Activated gamma-delta T cell (primary cell): ENCODE data around the gene VWA3A.
"Not testable (repeated sequence)": the region's sequence is repeated elsewhere in the genome, so short reads cannot be mapped to it uniquely, and the experiment has no call there.

Source experiments
- DNase-seq: peaks from one replicate; lab custom pipeline; 2025; lab: John Stamatoyannopoulos, UW

VWA3A gene

GRCh38 chr16:22089910-22090309, 2.4 kb upstream of the VWA3A start:
- no peak for DNase-seq

DNA sequence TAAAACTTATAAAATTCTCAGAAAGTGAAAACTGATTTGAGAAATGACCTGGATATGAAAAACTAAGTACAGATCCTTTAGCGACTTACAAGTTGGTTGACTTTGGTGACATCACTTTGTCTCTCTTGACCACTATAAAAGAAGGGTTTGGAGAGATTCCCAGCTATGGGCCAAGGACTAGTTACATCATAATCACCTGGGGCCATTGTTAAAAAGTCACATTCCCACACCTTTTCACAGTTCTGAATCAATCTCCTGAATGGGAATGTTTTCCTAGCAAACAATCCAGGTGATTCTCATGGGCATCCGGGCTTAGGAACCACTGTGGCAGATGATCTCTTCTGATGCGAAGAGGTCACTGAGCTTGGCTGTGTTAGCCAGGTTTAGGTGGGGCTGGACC, 620 bp upstream of the VWA3A start:
- no peak for DNase-seq

DNA sequence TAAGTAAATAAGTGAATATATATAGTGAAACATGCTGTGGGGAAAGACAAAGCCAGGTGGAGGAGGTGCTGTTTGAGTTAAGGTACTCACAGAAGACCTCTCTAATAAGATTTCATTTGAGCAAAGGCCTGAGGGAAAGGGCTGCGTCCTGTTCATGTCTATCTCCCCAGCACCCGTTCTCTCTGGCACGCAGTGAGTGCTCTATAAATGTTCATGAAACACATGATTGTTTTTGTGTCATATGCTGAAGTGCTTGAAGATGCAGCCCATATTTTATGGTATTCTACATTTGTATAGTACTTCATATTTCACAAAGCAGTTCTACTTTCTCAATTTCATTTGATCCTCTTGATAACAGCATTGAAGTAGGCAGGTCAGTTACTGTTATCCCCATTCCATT, 990 bp downstream of the VWA3A start:
- DNase-seq: no peak

DNA sequence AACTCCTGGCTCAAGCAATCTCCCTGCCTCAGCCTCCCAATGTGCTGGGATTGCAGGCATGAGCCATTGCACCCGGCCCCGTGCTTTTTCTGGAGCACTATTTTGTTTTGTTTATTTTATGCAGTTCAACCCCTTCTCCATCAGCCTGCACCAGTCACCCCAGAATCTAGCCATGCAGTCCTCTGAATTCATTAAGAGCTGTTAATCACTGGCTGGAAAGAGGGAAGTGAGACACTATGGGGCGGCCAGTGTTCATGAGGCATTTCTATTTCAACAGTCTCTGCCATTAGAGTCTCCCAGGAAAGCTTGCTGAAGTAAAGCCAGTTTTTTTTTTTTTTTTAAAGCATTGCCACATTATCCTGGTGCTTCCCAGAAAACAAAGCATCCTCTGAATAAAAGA, 1.7 kb downstream of the VWA3A start:
- no peak for DNase-seq

DNA sequence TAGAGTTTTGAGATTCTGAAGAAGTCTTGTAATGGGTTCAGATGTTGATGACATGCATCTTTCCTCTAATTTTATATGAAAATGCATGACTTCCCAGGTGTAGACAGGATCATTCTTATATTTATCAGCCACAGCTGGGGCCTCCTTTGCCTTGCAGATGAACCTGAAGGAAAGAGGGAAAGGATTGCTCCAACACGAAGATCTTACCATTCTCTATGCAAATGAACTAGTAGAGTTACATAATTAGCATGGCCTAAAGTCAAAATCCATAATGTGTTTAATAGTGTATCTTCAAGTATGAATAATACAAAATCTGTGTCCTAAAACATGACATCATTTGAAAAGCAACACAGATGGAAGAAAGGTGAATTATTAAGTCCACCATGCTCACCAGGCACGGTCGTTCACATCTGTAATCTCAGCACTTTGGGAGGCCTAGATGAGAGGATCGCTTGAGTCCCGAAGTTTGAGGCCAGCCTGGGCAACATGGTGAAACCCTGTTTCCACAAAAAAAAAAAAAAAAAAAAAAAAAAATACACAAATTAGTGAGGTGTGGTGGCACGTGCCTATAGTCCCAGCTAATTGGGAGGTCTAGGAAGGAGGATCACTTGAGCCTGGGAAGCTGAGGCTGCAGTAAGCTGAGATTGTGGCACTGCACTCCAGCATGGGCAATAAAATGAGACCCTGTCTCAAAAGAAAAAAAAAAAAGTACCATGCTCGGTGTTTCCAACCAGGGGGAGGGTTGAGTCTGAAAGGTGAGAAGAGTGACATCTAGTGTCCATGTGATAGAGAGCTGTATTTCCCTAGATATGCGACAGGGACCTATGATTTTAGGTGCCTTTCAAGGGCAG, 6.3 kb downstream of the VWA3A start:
- no peak for DNase-seq

DNA sequence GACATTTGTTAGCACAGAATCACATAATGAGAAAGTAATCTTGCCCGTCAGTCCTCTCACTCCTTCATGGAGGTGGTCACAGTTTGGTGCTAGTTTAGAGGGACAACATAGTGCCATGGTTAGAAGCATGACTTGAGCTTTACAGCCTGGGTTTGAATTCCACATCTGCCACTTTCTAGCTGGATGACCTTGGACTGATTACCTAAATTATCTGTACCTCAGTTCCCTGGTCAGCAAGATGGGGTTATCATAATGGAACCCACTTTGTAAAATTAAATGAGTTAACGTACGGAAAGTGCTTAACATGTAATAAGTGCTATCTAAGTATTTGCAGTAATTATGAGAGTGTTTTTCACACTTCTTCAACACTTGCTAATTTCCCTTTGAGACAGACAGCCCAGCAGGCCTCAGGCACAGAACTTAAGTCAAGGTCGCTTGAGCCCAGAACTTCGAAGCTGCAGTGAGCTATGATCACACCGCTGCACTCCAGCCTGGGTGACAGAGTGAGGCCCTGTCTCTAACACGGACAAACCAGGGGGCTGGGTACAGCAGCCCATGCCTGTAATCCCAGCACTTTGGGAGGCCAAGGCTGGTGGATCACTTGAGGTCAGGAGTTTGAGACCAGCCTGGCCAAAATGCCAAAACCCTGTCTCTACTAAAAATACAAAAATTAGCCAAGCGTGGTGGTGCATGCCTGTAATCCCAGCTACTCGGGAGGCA, 7.1 kb downstream of the VWA3A start:
- DNase-seq: no peak

- DNase-seq: no peak
These were observed 11.1 kb downstream of the VWA3A start for GRCh38 chr16:22103441-22103840.

DNA sequence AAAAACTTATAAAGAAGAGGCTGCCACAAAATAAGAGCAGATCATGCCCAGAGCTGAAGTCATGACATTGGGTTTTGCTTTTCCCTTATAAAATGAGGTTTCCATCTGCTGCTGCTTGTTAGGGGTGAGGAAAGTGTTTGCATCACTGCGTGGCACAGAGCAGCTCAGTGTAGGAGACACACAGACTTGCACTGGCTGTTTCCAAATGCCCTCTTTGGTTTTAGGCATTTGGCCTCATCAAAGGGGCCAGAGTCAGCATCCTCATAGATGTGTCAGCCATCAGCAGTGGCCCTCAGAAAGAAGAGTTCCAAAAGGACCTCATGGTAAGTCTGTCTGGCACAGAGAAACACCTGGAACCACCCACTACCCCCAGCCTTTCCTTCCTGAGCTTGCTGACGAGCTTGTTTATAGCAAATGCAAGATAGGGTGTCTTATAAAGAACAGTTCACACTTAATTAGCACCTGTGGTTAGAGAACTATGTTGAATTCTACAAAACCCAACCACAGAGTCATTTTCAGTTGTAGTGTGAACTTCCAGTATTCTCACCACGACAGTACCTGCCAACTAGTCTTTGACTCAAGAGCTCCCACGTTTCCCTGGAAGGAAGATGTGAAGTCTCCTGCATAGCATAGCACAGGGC, 17.0 kb downstream of the VWA3A start:
- no peak for DNase-seq

DNA sequence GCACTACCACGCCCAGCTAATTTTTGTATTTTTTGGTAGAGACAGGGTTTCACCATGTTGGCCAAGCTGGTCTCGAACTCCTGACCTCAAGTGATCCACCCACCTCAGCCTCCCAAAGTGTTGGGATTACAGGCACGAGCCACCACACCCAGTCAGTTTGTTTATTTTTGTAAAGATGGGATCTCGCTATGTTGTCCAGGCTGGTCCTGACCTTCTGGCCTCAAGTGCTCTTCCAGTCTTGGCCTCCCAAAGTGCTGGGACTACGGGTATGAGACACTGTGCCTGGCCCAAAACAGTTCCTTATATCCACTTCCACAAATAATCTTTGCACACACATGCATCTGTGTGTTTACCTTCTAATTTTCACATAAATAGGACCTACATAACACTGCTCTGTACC, 19.3 kb downstream of the VWA3A start:
- not testable (repeated sequence) for DNase-seq

DNA sequence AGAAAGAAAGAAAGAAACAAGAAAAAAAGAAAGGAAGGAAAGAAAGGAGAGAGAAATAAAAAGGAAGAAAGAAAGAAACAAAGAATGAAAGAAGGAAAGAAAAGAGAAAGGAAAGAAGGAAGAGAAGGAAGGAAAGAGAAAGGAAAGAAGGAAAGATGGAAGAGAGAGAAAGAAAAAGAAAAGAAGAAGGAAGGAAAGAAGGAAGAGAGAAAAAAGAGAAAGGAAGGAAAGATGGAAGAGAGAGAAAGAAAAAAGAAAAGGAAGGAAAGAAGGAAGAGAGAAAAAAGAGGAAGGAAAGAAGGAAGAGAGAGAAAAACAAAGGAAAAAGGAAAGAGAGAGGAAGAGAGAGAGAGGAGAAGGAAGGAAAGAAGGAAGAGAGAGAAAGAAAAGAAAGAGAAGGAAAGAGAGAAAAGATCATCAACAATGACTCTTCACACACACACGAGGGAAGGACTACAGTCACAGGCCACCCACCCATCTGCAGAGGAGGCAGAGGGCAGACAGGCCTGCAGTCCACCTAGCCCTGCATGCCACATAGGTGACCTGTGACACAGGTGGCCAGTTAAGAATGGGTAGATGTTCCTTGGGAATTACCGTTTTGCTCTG, 23.9 kb downstream of the VWA3A start:
- DNase-seq: no peak

DNA sequence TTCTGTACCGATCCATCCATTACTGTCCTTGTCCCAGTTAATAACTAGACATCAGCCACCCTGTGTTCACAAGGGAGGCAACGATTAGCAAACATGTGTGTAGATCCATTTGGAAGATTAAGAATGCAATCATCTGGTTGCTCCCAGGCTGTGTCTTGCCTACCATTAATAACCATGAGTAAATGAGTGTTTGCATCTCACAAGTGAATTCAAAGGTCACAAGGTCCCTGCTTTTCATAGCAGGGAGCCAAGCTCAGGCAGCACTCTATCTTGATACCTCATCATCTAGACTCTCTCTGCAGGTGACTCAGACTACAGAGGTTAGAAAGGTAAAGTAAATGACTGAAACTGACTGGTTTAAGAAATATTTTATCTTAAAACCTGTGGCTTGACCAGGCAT, 25.3 kb downstream of the VWA3A start:
- DNase-seq: no peak

GRCh38 chr16:22120440-22120839, 28.1 kb downstream of the VWA3A start:
- DNase-seq: no peak

GRCh38 chr16:22122239-22122638, 29.9 kb downstream of the VWA3A start:
- DNase-seq: no peak

DNA sequence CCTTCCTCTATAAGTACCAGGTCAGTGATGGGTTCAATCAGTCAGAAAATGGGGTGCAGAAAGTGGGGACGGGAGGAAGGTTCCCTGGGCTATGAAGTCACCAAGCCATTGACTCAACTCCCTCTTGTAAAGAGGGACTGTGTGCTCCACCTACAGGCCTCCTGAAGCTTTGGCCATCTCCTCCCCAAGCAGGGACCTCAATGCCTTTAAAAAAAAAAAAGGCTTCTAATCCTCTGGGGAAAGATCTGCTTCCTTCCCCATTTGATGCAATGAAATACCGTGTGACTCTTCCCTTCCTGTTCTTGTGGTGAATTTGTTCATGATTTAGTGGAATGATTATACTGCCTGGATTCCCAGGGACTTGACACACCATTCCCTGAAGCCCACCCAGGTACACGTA, 30.8 kb downstream of the VWA3A start:
- no peak for DNase-seq

GRCh38 chr16:22123759-22124490, 31.6 kb downstream of the VWA3A start:
- DNase-seq: no peak

GRCh38 chr16:22124583-22125284, 32.4 kb downstream of the VWA3A start:
- DNase-seq: no peak

GRCh38 chr16:22126037-22126558, 33.8 kb downstream of the VWA3A start:
- no peak for DNase-seq

DNA sequence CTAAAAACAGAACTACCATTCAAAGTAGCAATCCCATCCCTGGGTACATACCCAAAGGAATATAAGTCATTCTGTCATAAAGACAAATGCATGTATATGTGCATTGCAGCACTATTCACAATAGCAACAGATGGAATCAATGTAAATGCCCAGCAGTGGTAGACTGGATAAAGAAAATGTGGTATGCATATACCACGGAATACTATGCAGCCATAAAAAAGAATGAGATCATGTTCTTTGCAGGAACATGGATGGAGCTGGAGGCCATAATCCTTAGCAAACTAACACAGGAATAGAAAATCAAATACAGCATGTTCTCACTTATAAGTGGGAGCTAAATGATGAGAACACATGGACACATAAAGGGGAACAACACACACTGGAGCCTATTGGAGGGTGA, 36.2 kb downstream of the VWA3A start:
- not testable (repeated sequence) for DNase-seq

- DNase-seq: no peak
These were observed 38.2 kb downstream of the VWA3A start for GRCh38 chr16:22130528-22130927.

- DNase-seq: no peak
These were observed 40.5 kb downstream of the VWA3A start for GRCh38 chr16:22132801-22133200.

DNA sequence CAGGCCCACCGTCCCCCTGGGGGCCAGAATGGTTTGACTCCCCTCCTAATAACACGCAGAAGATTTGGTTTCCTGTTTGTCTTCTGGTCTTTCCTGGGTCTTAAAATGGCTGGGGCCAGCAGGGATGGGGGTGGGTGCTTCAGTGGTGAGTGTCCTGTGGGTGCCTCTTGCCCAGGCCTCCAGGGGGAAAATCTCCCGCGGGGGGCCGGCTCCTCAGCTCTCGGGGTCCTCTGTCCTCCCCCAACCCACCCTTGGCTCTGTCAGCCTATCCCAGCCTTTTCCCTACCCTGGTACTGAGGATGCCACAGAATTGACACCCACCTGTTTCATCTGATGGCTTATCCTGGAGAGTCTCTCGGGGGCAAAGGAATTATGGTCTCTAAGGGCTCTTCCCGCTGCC, 46.1 kb downstream of the VWA3A start:
- DNase-seq: no peak
